NOMO-1 treated with DMSO at 0.1 percent for 48 hours (cell line): ENCODE data around the gene PIEZO2.

Source experiments
- DNase-seq: peaks from one replicate; lab custom pipeline; 2025; ENCODE audit not compliant: unreplicated experiment; lab: John Stamatoyannopoulos, UW

The PIEZO2 gene

GRCh38 chr18:11113937-11114336 is 35.4 kb downstream of the PIEZO2 start:
- no peak for DNase-seq

DNA sequence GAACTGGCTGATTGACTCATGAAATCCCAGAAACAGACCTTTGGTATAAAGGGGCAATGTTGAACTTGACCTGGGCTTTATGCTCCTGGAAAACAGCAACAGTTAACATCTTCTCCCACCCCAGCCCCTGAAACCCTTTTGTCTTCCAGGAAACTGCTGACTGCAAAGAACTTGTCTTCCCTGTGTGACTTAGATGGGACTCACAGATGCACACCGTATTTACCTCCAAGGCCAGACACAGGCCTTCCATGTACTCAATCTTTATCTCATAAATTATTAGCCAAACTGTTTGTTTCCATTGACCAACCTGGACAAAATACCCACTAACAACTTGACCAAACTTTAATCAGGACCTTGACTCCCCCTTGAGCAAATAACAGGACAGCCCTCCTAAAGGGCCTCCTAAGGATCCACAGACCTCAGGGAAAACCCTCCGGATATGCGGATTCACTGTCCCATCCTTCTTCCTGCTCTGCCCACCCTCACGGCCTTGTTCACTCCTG is 36.3 kb downstream of the PIEZO2 start:
- DNase-seq: no peak

- no peak for DNase-seq
Observed at GRCh38 chr18:11112286-11112685, 37.1 kb downstream of the PIEZO2 start.

- no peak for DNase-seq
Observed at GRCh38 chr18:11110509-11110908, 38.9 kb downstream of the PIEZO2 start.

DNA sequence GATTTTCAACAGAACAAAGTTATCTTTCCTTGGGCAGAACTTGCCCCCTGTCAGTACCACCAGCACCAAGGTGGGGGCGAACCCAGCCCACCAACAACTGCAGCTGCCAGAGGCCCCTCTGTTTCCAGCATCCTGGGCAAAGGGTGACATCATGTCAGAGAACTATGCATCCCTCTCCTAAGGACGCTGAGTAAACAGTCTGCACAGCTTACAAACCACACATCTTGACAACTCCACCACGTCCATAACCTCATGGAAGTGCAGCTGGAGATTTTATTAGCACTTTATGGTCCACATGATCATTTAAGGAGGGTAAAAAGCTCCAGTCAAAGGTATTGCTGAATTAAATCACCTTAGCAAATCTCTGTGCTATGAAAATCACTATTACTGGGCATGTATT is 40.4 kb downstream of the PIEZO2 start:
- no peak for DNase-seq

- no peak for DNase-seq
Observed at GRCh38 chr18:11106894-11107293, 42.5 kb downstream of the PIEZO2 start.

GRCh38 chr18:11105463-11105862 is 43.9 kb downstream of the PIEZO2 start:
- no peak for DNase-seq

- DNase-seq: no peak
Observed at GRCh38 chr18:11104307-11104706, 45.1 kb downstream of the PIEZO2 start.

DNA sequence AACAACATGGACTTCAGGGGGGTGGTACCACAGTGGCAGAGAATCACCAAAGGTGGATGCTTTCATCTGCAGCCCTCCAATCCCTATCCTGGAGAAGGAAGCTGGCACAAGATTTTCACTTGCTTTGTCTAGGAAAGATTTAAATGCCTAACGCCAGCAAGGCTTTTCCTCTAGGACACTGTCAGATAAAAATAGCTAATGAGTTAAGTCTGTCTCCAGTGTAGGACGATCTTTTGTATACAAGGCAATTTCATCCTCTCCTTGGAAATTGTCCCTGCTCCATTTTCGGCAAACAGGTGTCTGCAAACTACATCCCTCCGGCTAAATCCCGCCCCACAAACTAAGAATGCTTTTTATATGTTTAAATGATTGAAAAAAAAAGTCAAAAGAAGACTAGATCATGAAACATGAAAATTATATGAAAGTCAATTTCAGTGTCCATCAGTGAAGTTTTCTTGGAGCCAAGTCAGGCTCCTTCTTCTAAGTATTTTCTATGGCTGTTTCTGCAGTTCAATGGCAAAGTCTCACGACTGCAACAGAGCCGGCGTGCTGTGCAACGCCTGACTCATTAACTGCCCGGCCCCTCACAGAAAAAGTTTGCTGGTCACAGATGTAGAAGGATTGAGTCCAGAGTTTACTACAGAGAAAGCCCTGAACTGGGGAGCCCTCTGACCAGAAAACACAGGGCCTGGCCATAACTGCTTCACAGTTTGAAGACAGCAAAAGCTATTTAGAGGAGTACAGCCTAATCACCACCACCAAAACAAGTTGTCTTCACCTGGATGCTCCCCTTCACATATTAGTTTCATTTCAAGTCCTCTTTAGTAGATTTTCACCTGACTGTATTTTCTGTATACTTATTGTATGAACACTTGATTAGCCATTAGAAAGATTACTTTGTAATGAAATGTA is 52.3 kb downstream of the PIEZO2 start:
- DNase-seq: no peak

GRCh38 chr18:11096411-11096810 is 53.0 kb downstream of the PIEZO2 start:
- no peak for DNase-seq

DNA sequence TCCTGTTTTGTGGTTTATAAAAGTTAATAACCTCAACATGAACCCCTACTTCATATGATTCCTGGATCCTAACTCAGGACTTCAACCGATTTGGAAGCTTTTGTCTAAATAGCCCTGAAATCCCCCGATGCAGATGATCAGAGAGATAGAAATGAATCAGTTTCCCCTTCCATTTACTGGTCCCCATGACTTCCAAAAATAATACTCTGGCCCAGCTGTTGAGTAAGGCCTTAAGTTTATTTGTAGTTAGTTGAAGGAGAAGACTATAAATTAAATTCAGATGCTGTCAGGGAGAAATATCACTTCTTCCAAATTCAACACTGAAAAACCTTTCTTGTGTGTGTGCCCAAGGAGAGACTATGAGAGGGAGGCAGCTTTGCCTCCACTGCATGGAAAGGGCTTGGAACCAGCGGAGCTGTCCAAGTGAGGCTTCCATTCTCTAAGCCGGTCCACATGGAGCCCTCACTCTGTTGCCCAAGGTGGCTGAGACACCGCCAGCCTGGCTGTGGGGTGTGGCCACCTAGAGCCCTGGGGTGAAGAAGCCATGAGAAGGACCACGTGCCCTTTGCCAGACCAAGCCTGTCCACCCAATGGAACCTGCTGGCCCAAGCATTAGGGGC is 53.6 kb downstream of the PIEZO2 start:
- DNase-seq: no peak

GRCh38 chr18:11095211-11095610 is 54.2 kb downstream of the PIEZO2 start:
- DNase-seq: no peak

GRCh38 chr18:11091746-11092145 is 57.6 kb downstream of the PIEZO2 start:
- DNase-seq: no peak

- no peak for DNase-seq
Observed at GRCh38 chr18:11089931-11090715, 59.2 kb downstream of the PIEZO2 start.

GRCh38 chr18:11081009-11081532 is 68.3 kb downstream of the PIEZO2 start:
- no peak for DNase-seq

DNA sequence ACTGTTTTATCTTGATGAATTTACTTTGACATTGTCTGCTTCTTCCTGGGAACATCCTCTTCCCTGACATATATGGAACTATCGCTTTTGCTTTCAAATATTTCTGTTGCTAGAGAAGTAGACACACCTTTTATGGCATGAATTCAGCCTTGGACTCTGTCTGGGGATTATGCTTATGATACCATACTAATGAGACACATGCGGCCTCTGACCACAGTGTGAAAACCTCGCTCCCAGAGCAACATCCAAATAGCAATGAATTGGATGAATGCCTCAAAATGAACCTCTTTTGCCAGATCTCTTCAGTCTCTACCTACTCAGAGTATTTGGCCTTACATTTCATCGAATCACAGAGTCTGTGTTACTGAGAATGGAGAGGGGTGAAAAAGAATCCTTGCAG is 70.9 kb downstream of the PIEZO2 start:
- DNase-seq: no peak

DNA sequence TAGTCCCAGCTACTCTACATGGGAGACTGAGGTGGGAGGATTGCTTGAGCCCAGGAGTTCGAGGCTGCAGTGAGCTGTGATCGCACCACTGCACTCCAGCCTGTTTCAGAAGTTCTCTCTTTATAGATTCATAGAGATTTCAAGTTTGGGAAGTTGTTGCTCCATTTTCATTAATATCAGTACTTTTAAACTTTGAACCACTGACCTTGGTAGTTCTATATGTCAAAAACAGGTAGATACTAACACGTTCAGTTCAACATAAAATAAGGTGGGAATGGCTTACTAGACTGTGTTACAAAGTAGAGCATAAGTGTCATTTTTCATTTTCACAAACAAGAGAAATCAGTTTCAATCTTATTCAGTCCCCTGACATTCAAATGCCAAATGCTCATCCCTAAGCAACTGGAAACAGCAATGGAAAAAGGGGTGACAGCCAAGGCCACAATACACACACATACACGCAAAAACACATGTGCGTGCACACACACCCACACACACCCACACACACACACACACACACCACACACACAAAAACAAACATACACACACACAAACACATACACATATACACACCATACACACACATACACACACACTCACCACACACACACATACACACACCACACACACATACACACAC is 71.7 kb downstream of the PIEZO2 start:
- DNase-seq: no peak

- no peak for DNase-seq
Observed at GRCh38 chr18:11074889-11075288, 74.5 kb downstream of the PIEZO2 start.

GRCh38 chr18:11073971-11074370 is 75.4 kb downstream of the PIEZO2 start:
- no peak for DNase-seq

DNA sequence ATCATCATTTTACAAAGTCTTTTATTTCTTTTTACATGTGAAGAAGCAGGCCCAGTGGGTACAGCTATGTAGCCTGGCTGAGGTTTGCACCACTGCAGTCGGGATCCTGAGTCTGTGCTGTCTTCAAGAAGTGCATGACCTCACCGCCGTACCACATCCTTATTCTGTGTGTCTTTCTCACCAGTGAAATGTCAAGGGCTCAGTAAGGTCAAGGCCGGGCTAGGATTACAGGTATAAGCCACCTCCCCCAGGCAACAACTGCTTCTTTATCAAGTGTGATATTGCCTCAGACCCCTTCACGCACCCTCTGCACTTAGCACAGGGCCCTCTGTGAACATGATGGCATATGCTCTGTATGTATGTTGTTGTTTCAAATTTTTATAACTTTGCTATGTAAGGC is 76.7 kb downstream of the PIEZO2 start:
- no peak for DNase-seq

DNA sequence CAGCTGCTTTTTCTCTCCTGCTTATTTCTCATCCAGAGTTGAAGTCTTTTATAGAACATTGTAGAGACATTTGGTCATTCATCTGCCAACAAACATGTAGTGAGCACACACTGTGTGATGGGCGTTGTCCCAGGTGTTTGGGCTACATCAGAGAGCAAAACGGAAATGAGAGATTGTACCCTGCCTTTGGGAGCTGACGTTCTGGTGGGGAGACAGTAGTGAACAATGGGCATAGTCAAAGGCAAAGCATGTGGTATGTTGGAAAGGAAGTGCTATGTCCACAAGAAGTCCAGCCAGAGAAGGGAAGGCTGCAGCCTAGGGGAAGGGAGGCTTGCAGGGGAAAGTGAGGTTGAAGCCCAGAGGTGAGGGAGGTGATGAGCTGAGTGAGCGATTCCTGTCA is 78.1 kb downstream of the PIEZO2 start:
- no peak for DNase-seq
